ENCODE measurements around the gene TMEM50A.
"Not testable (repeated sequence)": the region's sequence is repeated elsewhere in the genome, so short reads cannot be mapped to it uniquely, and the experiment has no call there.

Gene TMEM50A

GRCh38 chr1:25369241-25369640, 31.1 kb downstream of the TMEM50A start:
- no peak for DNase-seq (ENCODE audit: extremely low read depth, insufficient read length)
- TF ChIP-seq, protein P1, sequence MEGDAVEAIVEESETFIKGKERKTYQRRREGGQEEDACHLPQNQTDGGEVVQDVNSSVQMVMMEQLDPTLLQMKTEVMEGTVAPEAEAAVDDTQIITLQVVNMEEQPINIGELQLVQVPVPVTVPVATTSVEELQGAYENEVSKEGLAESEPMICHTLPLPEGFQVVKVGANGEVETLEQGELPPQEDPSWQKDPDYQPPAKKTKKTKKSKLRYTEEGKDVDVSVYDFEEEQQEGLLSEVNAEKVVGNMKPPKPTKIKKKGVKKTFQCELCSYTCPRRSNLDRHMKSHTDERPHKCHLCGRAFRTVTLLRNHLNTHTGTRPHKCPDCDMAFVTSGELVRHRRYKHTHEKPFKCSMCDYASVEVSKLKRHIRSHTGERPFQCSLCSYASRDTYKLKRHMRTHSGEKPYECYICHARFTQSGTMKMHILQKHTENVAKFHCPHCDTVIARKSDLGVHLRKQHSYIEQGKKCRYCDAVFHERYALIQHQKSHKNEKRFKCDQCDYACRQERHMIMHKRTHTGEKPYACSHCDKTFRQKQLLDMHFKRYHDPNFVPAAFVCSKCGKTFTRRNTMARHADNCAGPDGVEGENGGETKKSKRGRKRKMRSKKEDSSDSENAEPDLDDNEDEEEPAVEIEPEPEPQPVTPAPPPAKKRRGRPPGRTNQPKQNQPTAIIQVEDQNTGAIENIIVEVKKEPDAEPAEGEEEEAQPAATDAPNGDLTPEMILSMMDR (IDR thresholded peaks at IDR 0.05; ENCODE audit: insufficient read depth, low read length, poor library complexity, severe bottlenecking): no peak

GRCh38 chr1:25369691-25370271, 31.6 kb downstream of the TMEM50A start:
- not testable (repeated sequence) for H3K27me3 ChIP-seq (replicated peaks; ENCODE audit: control insufficient read depth, insufficient read depth, low read length); DNase-seq (ENCODE audit: extremely low read depth, insufficient read length)

More at GRCh38 chr1:25369241-25369640, 31.1 kb downstream of the TMEM50A start:
- H3K36me3 ChIP-seq (ENCODE audit: control insufficient read depth, insufficient read depth, low read length): no peaks in the 10 kb centered on the region
- no peak overlapping the region for H3K4me3 ChIP-seq (replicated peaks; ENCODE audit: low read depth, low read length)
- no peaks in the 10 kb centered on the region for H3K27me3 ChIP-seq (replicated peaks; ENCODE audit: control insufficient read depth, insufficient read depth, low read length)

GRCh38 chr1:25371757-25372156, 33.6 kb downstream of the TMEM50A start:
- H3K36me3 ChIP-seq (ENCODE audit: control insufficient read depth, insufficient read depth, low read length); H3K27me3 ChIP-seq (replicated peaks; ENCODE audit: control insufficient read depth, insufficient read depth, low read length); DNase-seq (ENCODE audit: extremely low read depth, insufficient read length); H3K4me3 ChIP-seq (replicated peaks; ENCODE audit: low read depth, low read length): not testable (repeated sequence)

More at GRCh38 chr1:25369691-25370271, 31.6 kb downstream of the TMEM50A start:
- not testable (repeated sequence) for H3K4me3 ChIP-seq (replicated peaks; ENCODE audit: low read depth, low read length); H3K36me3 ChIP-seq (ENCODE audit: control insufficient read depth, insufficient read depth, low read length)

- DNase-seq (ENCODE audit: extremely low read depth, insufficient read length); H3K4me3 ChIP-seq (replicated peaks; ENCODE audit: low read depth, low read length); H3K36me3 ChIP-seq (ENCODE audit: control insufficient read depth, insufficient read depth, low read length); H3K27me3 ChIP-seq (replicated peaks; ENCODE audit: control insufficient read depth, insufficient read depth, low read length): not testable (repeated sequence)
Measured at GRCh38 chr1:25378367-25378766, 40.2 kb downstream of the TMEM50A start.

DNA sequence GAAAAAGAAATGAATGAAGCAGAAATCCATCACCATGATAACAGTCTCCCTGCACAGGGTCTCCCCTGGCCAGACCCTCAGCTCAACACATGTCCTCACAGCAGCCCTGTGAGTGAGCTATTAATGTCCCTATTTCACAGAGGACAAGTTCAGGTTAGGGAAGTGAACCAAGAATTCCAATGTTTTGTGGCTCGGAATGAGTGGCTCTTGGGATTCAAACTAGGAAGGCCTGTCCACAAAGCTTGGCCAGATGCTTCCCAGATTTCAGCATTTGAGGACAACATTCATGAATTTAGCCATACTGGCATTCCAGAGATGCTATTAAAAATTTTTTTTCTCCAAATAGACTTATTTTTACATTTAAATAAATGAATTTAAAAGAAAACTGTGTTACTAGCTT, 44.4 kb downstream of the TMEM50A start:
- not testable (repeated sequence) for H3K36me3 ChIP-seq (ENCODE audit: control insufficient read depth, insufficient read depth, low read length); H3K27me3 ChIP-seq (replicated peaks; ENCODE audit: control insufficient read depth, insufficient read depth, low read length)

DNA sequence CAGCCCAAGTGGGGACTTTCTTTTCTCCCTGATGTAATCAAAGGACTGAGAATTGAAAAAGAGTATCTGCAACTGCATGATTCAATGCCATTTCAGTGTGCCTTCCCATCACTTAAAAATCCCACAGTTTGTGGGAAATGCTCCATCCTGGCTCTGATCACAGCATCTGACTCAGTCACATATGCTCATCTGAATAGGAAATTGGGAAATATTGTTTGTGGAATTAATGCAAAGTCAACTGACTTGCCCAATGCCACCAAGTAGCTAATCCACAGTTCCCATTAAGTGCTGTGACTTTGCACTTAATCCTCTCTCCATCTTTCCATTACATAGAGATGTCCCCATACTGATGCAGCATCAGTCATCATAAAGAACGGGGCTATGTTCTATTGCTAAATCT, 45.0 kb downstream of the TMEM50A start:
- DNase-seq (ENCODE audit: extremely low read depth, insufficient read length); H3K4me3 ChIP-seq (replicated peaks; ENCODE audit: low read depth, low read length); H3K36me3 ChIP-seq (ENCODE audit: control insufficient read depth, insufficient read depth, low read length); H3K27me3 ChIP-seq (replicated peaks; ENCODE audit: control insufficient read depth, insufficient read depth, low read length): not testable (repeated sequence)

More for the DNA sequence above, 44.4 kb downstream of the TMEM50A start:
- not testable (repeated sequence) for DNase-seq (ENCODE audit: extremely low read depth, insufficient read length); H3K4me3 ChIP-seq (replicated peaks; ENCODE audit: low read depth, low read length)

DNA sequence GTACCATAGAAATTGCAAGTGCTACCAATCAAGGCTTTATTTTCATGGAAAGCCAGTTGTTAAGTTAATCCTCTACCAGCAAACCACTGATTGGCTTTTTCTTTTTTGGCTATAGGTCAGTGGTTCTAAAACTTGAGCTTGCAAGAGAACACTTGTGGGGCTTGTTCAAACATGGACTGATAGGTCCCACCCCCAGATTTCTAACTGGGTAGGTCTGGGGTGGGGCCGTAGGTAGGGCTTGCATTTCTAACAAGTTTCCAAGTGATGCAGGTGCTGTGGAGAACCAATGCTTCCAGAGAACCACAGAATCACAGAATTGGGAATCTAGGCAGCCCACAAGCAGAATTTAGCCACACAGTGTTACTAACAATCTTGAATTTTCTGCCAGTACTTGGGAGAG, 45.7 kb downstream of the TMEM50A start:
- DNase-seq (ENCODE audit: extremely low read depth, insufficient read length); H3K27me3 ChIP-seq (replicated peaks; ENCODE audit: control insufficient read depth, insufficient read depth, low read length); H3K36me3 ChIP-seq (ENCODE audit: control insufficient read depth, insufficient read depth, low read length); H3K4me3 ChIP-seq (replicated peaks; ENCODE audit: low read depth, low read length): not testable (repeated sequence)

DNA sequence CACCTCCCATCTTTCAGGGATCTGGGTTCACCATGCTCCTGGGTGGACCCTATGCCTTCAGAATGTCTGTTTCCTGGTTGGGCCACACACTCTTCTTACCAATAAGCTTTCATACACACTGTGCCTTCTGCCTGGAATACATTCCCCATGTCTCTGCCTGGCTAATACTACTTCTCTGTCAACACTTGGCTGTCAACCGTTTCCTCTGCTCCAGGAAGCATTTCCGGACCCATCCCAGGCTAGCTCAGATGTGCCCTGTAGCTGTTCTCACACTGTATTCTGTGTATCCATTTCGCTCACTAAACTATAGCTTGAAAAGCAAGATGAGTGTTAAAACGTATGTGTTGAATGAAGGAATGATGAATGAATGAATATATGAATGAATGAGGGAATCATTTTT, 49.0 kb downstream of the TMEM50A start:
- DNase-seq (ENCODE audit: extremely low read depth, insufficient read length); H3K36me3 ChIP-seq (ENCODE audit: control insufficient read depth, insufficient read depth, low read length): not testable (repeated sequence)

GRCh38 chr1:25388691-25389090, 50.6 kb downstream of the TMEM50A start:
- H3K27me3 ChIP-seq (replicated peaks; ENCODE audit: control insufficient read depth, insufficient read depth, low read length); DNase-seq (ENCODE audit: extremely low read depth, insufficient read length); H3K36me3 ChIP-seq (ENCODE audit: control insufficient read depth, insufficient read depth, low read length); H3K4me3 ChIP-seq (replicated peaks; ENCODE audit: low read depth, low read length): not testable (repeated sequence)

More for the DNA sequence above, 49.0 kb downstream of the TMEM50A start:
- H3K4me3 ChIP-seq (replicated peaks; ENCODE audit: low read depth, low read length); H3K27me3 ChIP-seq (replicated peaks; ENCODE audit: control insufficient read depth, insufficient read depth, low read length): not testable (repeated sequence)

DNA sequence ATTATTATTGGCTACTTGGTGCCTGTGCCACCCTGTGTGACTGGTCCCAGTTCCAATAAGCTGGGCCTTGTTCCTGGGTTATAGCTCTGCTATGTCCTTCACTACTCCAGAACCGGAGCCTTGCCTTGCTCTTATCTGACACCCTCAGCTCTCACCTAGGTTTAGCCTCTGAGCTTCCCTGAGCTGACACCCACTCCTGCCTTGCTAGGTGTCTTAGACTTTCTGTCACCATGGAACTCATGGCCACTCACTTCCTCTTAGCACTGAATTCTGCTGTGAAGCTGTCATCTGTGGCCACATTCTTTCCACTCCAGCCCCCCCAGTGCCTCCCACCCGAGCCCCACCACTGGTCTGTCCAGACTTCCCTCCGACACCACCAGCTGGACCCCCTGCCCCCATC, 51.6 kb downstream of the TMEM50A start:
- not testable (repeated sequence) for H3K4me3 ChIP-seq (replicated peaks; ENCODE audit: low read depth, low read length); H3K36me3 ChIP-seq (ENCODE audit: control insufficient read depth, insufficient read depth, low read length); H3K27me3 ChIP-seq (replicated peaks; ENCODE audit: control insufficient read depth, insufficient read depth, low read length); DNase-seq (ENCODE audit: extremely low read depth, insufficient read length)
